Activated naive CD4-positive, alpha-beta T cell treated with anti-CD3 and anti-CD28 coated beads, Interleukin-2, amount 50 U/mL, for 24 hours (primary cell): ENCODE results near the gene HMGCLL1.

Experiments
- H3K27ac Mint-ChIP-seq: one replicate; pipeline ENCODE4 v1.8.0; 2021; ENCODE audit warnings: mild to moderate bottlenecking, mixed read lengths
- H3K27me3 Mint-ChIP-seq: one replicate; pipeline ENCODE4 v1.8.0; 2021; ENCODE audit warnings: mixed read lengths
- H3K36me3 Mint-ChIP-seq: one replicate; pipeline ENCODE4 v1.8.0; 2021; ENCODE audit warnings: mixed read lengths
- H3K4me1 Mint-ChIP-seq: one replicate; pipeline ENCODE4 v1.8.0; 2021; ENCODE audit warnings: mixed read lengths
- H3K4me3 Mint-ChIP-seq: one replicate; pipeline ENCODE4 v1.8.0; 2021; ENCODE audit warnings: mild to moderate bottlenecking, mixed read lengths
- H3K9me3 Mint-ChIP-seq: one replicate; pipeline ENCODE4 v1.8.0; 2021; ENCODE audit warnings: mixed read lengths

The HMGCLL1 gene

DNA sequence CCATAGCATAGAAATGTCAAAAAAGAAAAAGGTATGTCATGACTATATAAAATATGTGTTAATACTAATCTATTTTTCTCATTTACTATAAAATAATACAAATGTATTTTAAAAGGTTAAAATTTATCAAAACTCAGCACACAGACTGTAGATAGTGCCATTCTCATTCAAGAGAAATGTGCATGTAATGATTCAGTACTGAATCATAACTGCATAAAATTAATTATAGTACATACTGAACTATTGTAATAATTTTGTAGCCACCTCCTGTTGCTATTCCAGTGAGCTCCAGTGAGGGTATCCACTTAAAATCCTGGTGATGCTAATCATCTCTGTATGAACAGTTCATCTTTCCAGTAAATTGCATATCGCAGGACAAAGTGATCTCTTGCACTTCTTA is 82.8 kb downstream of the HMGCLL1 start:
- Mint-ChIP-seq H3K36me3 (no peaks in the 10 kb centered on the region), H3K4me3 (no peak overlapping the region), H3K9me3 (peaks cover 12% of the 10 kb centered on the region), H3K27me3 (no peaks in the 10 kb centered on the region), H3K27ac (no peak overlapping the region), H3K4me1 (no peaks in the 10 kb centered on the region)

DNA sequence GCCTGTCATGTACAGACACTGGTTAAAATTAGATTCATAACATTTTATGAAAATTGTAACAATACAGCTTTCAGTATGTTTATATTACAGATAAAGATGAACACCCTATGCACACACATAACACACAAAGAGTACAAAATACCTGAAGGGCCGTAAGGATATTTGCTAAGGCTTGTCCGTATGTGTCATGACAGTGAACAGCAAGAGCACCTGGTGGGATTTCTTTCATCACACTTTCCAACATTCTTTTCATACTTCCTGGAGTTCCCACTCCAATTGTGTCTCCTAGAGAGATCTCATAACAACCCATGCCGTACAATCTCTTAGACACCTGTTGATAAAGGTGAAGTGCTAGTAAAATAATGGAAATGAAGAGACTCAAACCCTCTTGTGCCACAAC is 83.7 kb downstream of the HMGCLL1 start:
- H3K4me3 Mint-ChIP-seq: no peak overlapping the region
- no peak overlapping the region for H3K27ac Mint-ChIP-seq
- H3K36me3 Mint-ChIP-seq: no peaks in the 10 kb centered on the region
- H3K4me1 Mint-ChIP-seq: no peaks in the 10 kb centered on the region
- H3K9me3 Mint-ChIP-seq: peaks cover 13% of the 10 kb centered on the region
- no peaks in the 10 kb centered on the region for H3K27me3 Mint-ChIP-seq

DNA sequence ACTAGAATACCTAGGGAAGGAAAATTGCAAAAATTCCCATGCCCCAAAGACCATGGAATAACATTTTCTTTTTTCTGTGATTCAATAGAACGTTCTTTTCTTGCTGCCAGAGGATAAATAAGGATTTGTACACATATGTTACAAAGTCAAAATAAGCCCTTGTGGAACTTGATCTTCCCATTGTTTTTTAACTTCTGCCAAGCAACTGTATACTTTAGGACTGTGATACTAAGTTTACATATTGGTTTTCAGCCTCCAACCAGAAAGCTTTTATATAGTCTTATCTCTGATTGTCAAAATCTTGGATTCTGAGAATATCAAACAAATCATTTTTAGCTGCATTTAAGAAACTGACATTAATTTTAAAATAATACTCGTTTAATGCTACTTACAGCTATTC is 84.6 kb downstream of the HMGCLL1 start:
- Mint-ChIP-seq H3K4me3 (no peak overlapping the region), H3K27me3 (no peaks in the 10 kb centered on the region), H3K36me3 (no peaks in the 10 kb centered on the region), H3K4me1 (no peaks in the 10 kb centered on the region), H3K9me3 (peaks cover 19% of the 10 kb centered on the region), H3K27ac (no peak overlapping the region)

DNA sequence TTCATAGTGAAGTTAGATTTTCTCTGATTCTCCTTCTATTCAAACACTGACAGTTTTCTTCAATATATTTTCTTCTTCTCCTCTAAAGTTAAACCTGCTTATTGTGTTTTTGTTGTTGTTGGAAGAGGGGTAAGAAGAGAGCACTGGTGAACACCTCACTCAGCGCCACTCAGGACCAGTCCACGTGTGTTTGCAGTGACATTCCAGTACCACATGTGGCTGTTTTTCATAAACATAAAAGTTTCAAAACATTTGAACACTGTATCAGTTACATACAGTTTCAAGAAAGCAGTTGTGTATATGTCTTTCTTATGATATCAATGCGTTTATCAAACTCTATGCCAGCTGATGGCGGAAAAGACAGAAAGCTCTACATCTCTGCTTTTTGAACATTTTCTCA is 86.7 kb downstream of the HMGCLL1 start:
- H3K9me3 Mint-ChIP-seq: peaks cover 15% of the 10 kb centered on the region

DNA sequence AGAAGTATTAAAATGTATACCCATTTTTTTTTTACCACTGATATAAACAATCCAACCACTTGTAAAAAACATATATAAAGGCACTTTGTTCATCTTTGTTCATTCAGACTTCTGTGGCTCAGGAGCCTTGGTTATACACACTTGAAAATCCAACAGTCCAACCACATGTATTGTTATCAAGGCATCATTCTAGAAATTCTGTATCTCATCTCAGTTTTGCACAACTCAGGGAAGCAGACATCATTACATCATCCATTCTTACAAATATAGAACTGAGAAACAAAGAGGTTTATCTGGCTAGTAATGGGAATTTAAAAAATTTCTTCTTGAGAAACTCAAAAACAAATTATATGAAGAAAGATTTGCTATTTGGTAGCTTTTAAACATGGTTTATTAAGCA is 88.1 kb downstream of the HMGCLL1 start:
- no peak overlapping the region for H3K27ac Mint-ChIP-seq
- H3K36me3 Mint-ChIP-seq: no peaks in the 10 kb centered on the region
- H3K27me3 Mint-ChIP-seq: no peaks in the 10 kb centered on the region
- no peaks in the 10 kb centered on the region for H3K4me1 Mint-ChIP-seq
- H3K4me3 Mint-ChIP-seq: no peak overlapping the region
- peaks cover 15% of the 10 kb centered on the region for H3K9me3 Mint-ChIP-seq

More for the DNA sequence above, 86.7 kb downstream of the HMGCLL1 start:
- H3K27me3 Mint-ChIP-seq: no peaks in the 10 kb centered on the region
- no peaks in the 10 kb centered on the region for H3K4me1 Mint-ChIP-seq
- no peak overlapping the region for H3K4me3 Mint-ChIP-seq
- H3K36me3 Mint-ChIP-seq: no peaks in the 10 kb centered on the region
- no peak overlapping the region for H3K27ac Mint-ChIP-seq

DNA sequence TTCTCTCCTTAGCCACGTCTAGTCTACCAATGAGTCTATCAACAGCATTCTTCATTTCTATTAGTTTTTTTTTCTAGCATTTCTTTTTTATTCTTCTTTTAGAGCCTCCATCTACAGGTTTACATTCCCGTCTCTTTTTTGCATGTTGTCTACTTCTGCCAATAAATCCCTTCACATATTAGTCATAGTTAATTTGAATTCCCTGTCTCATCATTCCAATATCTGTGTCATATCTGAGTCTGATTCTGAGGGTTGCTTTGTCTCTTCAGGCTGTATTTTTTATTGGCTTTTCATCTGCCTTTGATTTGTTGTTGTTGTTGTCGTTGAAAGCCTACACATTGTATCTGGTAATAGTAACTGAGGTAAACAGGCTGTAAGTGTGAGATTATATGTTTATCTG is 104.6 kb downstream of the HMGCLL1 start:
- Mint-ChIP-seq H3K36me3 (no peaks in the 10 kb centered on the region), H3K4me1 (no peaks in the 10 kb centered on the region), H3K9me3 (no peaks in the 10 kb centered on the region), H3K4me3 (no peak overlapping the region), H3K27ac (no peak overlapping the region), H3K27me3 (no peaks in the 10 kb centered on the region)

DNA sequence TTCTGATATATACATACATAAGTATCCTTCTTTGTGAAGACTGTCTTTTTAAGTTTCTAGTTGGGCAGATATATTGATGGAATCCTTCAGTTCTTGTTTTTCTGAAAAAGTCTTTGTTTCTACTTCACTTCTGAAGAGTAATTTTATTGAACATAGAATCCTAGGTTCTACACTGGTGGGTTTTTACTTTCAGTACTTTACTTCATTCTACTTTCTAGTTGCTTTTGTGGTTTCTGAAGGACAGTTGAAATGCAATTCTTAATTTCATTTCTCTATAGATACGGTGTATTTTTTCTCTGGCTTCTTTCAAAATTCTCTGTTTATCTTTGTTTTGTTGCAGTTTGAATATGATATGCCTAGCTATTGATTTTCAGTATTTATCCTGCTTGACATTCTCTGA is 105.3 kb downstream of the HMGCLL1 start:
- Mint-ChIP-seq H3K27me3 (no peaks in the 10 kb centered on the region), H3K4me1 (no peaks in the 10 kb centered on the region), H3K9me3 (no peaks in the 10 kb centered on the region), H3K27ac (no peak overlapping the region), H3K4me3 (no peak overlapping the region), H3K36me3 (no peaks in the 10 kb centered on the region)

DNA sequence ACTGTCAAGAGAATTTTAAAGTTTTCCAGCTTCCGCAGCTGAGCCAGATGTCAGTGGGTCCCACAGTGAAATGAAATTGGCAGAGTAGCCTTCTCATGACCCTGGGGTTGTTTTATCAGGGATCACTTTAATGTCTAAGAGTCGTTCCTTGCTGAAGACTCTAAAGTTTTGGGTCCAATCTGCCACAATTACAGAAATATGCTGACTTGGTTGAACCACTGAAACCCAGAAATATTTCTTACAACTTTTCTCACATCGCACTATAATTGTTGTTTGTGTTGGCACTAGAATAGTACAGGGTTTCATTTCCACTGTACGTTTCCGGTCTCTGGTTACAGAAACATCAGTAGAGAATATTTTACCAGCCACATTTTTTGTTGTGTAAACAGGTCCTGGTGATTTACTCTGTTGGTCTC is 109.0 kb downstream of the HMGCLL1 start:
- Mint-ChIP-seq H3K36me3 (no peaks in the 10 kb centered on the region), H3K27ac (no peak overlapping the region), H3K9me3 (peaks cover 5% of the 10 kb centered on the region), H3K27me3 (no peaks in the 10 kb centered on the region), H3K4me3 (no peak overlapping the region), H3K4me1 (no peaks in the 10 kb centered on the region)

DNA sequence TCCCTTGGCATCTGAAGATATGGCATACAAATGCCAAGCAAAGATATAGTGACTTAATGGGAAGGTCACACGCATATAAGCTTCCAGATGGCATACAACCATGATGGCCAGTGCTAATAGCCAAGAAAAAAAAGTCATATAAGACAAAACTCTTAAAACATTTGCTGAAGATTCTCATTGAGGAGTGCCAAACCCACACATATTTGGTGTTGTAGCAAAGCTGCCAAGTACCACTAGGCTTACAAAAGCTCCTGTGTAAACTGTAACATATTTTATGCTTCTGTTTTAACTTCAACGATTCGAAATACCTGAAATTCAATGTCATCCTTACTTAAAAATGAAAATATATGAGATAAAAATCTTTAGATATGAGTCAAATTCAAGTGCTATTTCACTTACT is 123.0 kb downstream of the HMGCLL1 start:
- Mint-ChIP-seq H3K4me3 (no peak overlapping the region), H3K27me3 (no peaks in the 10 kb centered on the region), H3K27ac (no peak overlapping the region), H3K4me1 (no peaks in the 10 kb centered on the region), H3K36me3 (no peaks in the 10 kb centered on the region), H3K9me3 (peaks cover 5% of the 10 kb centered on the region)

DNA sequence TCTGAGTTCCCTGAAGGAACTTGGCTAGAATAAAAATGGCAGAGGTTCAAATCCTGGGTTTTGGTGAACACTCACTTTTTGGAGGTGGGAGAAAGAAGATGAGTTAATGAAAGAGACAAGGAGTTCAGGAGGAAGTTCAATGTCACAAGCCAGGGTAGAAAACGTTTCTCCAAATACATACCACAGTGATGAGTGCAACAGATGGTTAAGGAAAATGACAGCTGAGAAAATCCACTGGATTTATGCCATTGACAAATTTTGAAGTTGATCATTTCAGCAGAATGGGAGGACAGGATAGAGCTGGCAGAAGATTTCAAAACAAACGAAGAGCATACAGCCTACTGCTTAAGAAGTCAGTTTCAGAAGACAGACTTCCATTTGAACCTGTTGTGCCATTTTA is 129.0 kb downstream of the HMGCLL1 start:
- Mint-ChIP-seq H3K4me3 (no peak overlapping the region), H3K27ac (no peak overlapping the region), H3K4me1 (no peaks in the 10 kb centered on the region), H3K27me3 (no peaks in the 10 kb centered on the region), H3K36me3 (no peaks in the 10 kb centered on the region), H3K9me3 (peaks cover 13% of the 10 kb centered on the region)

DNA sequence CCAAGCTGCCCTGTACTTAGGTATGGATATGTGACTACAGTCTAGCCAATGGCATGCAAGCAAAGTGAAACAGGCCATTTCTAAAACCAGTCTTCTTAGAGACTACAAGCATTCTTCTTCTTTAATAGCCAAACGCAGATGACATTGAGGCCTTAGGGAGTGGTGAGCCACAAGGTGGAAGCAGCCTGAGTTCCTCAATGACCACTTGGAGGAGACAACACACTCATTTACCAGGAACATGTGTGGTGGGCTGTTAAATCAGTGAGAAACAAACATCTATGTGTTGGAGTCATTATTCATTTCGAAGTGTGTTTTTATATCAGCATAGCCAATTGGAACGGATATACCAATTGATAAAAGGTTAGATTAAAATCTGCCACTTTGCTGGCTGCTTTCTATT is 129.8 kb downstream of the HMGCLL1 start:
- no peak overlapping the region for H3K27ac Mint-ChIP-seq
- no peaks in the 10 kb centered on the region for H3K27me3 Mint-ChIP-seq
- H3K36me3 Mint-ChIP-seq: no peaks in the 10 kb centered on the region
- peaks cover 9% of the 10 kb centered on the region for H3K9me3 Mint-ChIP-seq
- no peaks in the 10 kb centered on the region for H3K4me1 Mint-ChIP-seq
- H3K4me3 Mint-ChIP-seq: no peak overlapping the region

DNA sequence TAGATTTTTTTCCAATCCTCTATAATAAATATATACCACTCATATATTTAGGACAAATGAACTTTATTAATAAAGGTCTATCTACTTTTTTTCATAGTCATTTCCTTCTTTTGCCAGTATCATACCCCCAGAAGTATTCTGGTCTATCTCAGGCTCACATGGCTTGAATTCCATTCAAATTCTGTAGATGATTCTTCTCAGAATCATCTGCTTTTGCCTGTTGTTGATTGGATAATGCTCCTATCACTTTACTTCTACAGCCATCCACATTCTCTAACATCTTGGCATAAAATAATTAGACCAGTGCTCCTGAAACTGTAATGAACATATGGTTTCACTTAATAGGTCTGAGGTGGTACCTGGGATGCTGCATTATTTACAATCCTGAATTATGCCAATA is 130.5 kb downstream of the HMGCLL1 start:
- no peak overlapping the region for H3K4me3 Mint-ChIP-seq
- H3K27me3 Mint-ChIP-seq: no peaks in the 10 kb centered on the region
- H3K4me1 Mint-ChIP-seq: no peaks in the 10 kb centered on the region
- H3K27ac Mint-ChIP-seq: no peak overlapping the region
- H3K36me3 Mint-ChIP-seq: no peaks in the 10 kb centered on the region
- peaks cover 8% of the 10 kb centered on the region for H3K9me3 Mint-ChIP-seq

DNA sequence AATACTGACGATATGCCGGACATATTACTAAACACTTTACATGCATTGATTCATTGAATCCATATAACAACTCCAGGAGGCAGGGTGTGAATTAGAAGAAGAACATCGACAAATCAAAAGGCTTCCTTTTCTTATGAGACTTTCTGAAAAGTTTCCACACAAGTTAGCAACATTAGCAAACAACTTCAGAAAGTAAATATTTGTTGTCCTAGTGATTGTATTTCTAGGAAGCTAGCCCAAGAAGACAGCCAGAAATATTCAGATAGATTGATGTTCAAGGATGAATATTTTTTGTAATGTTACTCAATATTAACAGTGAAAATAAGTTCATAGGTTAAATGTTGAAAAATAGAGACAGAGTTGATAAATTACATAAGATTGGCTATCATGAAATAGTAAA is 131.1 kb downstream of the HMGCLL1 start:
- no peak overlapping the region for H3K4me3 Mint-ChIP-seq
- H3K36me3 Mint-ChIP-seq: no peaks in the 10 kb centered on the region
- no peak overlapping the region for H3K27ac Mint-ChIP-seq
- H3K4me1 Mint-ChIP-seq: no peaks in the 10 kb centered on the region
- peaks cover 8% of the 10 kb centered on the region for H3K9me3 Mint-ChIP-seq
- no peaks in the 10 kb centered on the region for H3K27me3 Mint-ChIP-seq

DNA sequence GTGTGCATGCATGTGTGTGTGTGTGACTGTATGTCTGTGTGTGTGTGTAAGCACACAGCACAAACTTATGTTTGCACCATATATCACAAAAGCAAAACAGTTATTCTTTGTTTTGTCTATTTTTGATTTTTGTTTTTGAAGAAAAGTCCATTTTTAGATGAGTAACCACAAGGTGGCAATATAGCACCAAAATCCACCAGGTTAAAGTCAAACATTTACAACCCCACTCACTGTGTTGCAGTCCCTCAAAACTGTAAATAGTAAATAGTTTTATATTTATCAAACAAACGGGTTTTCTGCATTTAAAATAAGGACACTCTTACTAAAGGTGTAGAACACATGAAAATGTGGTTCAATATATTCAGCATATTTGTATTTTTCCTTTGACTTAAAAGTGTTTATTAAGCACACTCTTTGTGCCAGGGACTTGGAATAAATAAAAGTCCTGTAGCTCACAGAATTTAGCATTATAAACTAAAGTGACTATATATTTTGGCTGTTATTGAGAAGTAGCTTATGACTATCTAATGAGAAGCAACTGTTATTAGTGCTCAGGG is 133.3 kb downstream of the HMGCLL1 start:
- Mint-ChIP-seq H3K4me1 (no peaks in the 10 kb centered on the region), H3K4me3 (no peak overlapping the region), H3K36me3 (no peaks in the 10 kb centered on the region), H3K27me3 (no peaks in the 10 kb centered on the region), H3K9me3 (peaks cover 7% of the 10 kb centered on the region), H3K27ac (no peak overlapping the region)

DNA sequence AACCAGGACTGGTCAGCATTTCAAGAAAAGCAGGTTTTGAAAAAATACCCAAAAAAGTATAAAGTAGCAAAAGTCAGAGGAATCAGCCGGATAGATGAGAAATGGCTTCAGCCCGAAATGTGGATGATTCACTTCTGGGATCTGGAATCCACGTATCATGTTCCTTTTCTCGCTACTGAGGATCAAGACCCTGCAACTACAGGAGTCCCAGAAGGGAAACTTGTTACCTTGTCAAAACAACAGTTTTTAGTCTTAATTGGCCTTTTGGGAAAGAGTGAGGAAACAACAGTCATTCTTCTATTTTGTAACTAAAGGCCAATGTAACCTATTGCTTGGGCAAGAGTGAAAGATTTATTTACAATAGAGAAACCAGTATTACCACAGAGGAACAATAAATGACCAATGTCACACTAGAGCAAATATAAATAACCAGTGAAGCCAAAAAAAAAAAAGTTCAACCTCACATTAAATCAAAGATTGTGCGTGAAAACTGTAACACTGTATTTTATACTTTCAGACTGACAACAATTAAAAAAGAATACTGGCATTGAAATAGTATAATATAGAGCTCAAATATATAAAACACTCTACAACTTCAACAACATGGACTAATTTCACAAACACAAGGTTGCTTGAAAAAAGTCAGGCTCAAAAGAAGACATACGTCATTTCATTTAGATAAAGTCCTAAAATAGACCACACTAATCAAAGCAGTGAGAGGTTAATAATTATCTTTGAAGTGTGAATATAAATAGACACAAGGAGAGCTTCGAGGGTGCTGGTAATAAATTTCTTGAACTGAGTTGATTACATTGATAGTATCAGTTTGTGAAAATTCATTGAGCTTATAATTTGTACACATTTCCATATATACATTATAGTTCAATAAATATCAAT is 135.5 kb downstream of the HMGCLL1 start:
- H3K4me3 Mint-ChIP-seq: no peak overlapping the region
- no peaks in the 10 kb centered on the region for H3K4me1 Mint-ChIP-seq
- H3K36me3 Mint-ChIP-seq: no peaks in the 10 kb centered on the region
- no peaks in the 10 kb centered on the region for H3K9me3 Mint-ChIP-seq
- H3K27ac Mint-ChIP-seq: no peak overlapping the region
- no peaks in the 10 kb centered on the region for H3K27me3 Mint-ChIP-seq

DNA sequence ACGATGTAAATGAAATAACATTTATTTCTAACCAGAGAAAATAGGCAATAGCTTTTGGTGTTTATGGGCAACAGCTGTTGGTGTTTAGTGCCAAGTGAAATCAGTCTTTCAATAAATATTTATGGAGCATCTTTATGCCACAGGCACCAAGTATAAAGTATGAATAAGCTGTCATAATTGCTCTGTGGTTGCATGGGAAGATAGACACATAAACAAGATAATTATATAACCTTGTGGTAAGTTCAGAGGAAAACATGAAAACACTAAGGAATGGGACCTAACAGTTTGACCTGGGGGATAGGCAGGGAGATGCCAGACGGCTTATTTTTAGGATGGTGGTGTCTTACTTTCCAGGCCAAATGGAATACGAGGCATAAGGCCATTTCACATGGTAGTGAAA is 140.8 kb downstream of the HMGCLL1 start:
- H3K4me1 Mint-ChIP-seq: no peaks in the 10 kb centered on the region
- peaks cover 5% of the 10 kb centered on the region for H3K9me3 Mint-ChIP-seq
- H3K4me3 Mint-ChIP-seq: no peak overlapping the region
- no peaks in the 10 kb centered on the region for H3K36me3 Mint-ChIP-seq
- no peaks in the 10 kb centered on the region for H3K27me3 Mint-ChIP-seq
- H3K27ac Mint-ChIP-seq: no peak overlapping the region

DNA sequence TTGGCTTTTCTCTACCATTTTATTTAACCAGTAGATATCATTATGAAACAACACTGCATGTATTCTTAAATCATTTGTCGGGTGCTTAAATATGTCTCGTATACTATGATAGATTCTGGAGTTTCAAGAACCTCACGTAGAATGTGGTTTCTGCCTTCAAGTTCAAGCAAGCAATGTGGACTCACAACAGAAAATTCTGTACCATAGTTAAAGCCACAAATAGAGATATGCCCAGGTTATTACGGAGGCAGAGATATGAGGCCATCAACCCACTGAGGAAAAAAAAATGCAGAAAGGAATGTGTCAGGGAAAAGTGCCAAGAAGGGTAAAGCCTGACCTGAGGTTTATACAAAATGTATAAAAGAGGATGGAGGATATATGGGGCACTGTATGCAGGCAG is 141.9 kb downstream of the HMGCLL1 start:
- no peak overlapping the region for H3K27ac Mint-ChIP-seq
- no peaks in the 10 kb centered on the region for H3K36me3 Mint-ChIP-seq
- H3K4me1 Mint-ChIP-seq: no peaks in the 10 kb centered on the region
- H3K9me3 Mint-ChIP-seq: peaks cover 5% of the 10 kb centered on the region
- no peak overlapping the region for H3K4me3 Mint-ChIP-seq
- no peaks in the 10 kb centered on the region for H3K27me3 Mint-ChIP-seq
